B cell (primary cell): ENCODE data around the gene ALS2CL. TPM values are rescaled to one million over a fixed set of nuclear protein-coding genes. Genes with fewer than 3 reads are reported as not detected.

Source experiments
- ATAC-seq: fragments of 200-7000 bp; cut with Tn5 transposase; one replicate; pipeline ENCODE4 v1.10.0; 2021; ENCODE audit warnings: low read depth, mild to moderate bottlenecking, moderate number of reproducible peaks, moderate library complexity
- CTCF ChIA-PET: fragments of 350-600 bp; sonication (Branson Sonifier 250); formaldehyde crosslinking; loops from one replicate; lab custom pipeline; 2021; ENCODE audit warnings: antibody characterized with exemption, inconsistent platforms; lab: Charles Lee
- POLR2A ChIA-PET: fragments of 350-600 bp; sonication (Branson Sonifier 250); formaldehyde crosslinking; loops from one replicate; lab custom pipeline; 2021; ENCODE audit warnings: antibody characterized with exemption; lab: Charles Lee
- DNase-seq: peaks from one replicate; pipeline ENCODE4 v3.0.0; 2013
- H2AFZ ChIP-seq: 2 replicates; pipeline ENCODE4 v1.6.1; 2012; ENCODE audit warnings: mild to moderate bottlenecking, low read depth, low read length; ENCODE audit not compliant: insufficient read depth, poor library complexity, severe bottlenecking
- H3K27ac ChIP-seq, 2 donors: 1 replicate in 1 of 2; 2 replicates in 1 of 2; pipeline ENCODE4 v1.5.1; 2012 to 2013; ENCODE audit warnings: low read length in 2 of 2, mild to moderate bottlenecking in 2 of 2, moderate library complexity in 1 of 2
- H3K27me3 ChIP-seq, 4 experiments: fragments of 200-600 bp in 1 of 4; sonication (generic) in 1 of 4; replicated peaks in 1 of 4; 1 replicate in 2 of 4; 2 replicates in 2 of 4; pipeline versions ENCODE4 v1.6.1 to v1.7.0; 2013 to 2016; ENCODE audit warnings: low read length in 3 of 4, mild to moderate bottlenecking in 2 of 4, mixed read lengths in 1 of 4, moderate library complexity in 1 of 4; ENCODE audit not compliant: insufficient read depth in 4 of 4, control insufficient read depth in 3 of 4; ENCODE audit errors: control extremely low read depth in 1 of 4
- H3K36me3 ChIP-seq, 2 experiments: replicated peaks in 1 of 2; 1 replicate in 1 of 2; 2 replicates in 1 of 2; pipeline versions ENCODE4 v1.6.1 to v1.7.1; 2013; ENCODE audit warnings: low read length in 1 of 2; ENCODE audit not compliant: insufficient read depth in 2 of 2, control insufficient read depth in 1 of 2; ENCODE audit errors: control extremely low read depth in 1 of 2, extremely low read depth in 1 of 2
- H3K4me1 ChIP-seq, 2 donors: fragments of 200-600 bp in 1 of 2; sonication (generic) in 1 of 2; 1 replicate in 1 of 2; 2 replicates in 1 of 2; pipeline versions ENCODE4 v1.5.1 to v1.6.1; 2013 to 2017; ENCODE audit warnings: low read length in 2 of 2; ENCODE audit not compliant: control insufficient read depth in 2 of 2, insufficient read depth in 2 of 2
- H3K4me2 ChIP-seq: replicated peaks from 2 replicates; pipeline ENCODE3; 2012; ENCODE audit warnings: mild to moderate bottlenecking, low read depth, low read length; ENCODE audit not compliant: poor library complexity, severe bottlenecking
- H3K4me3 ChIP-seq, 5 experiments: fragments of 200-600 bp in 1 of 5; sonication (generic) in 1 of 5; 1 replicate in 3 of 5; 2 replicates in 2 of 5; pipeline versions ENCODE4 v1.5.1 to v1.7.0; 2011 to 2016; ENCODE audit warnings: low read length in 4 of 5, mild to moderate bottlenecking in 4 of 5, low read depth in 2 of 5, control low read depth in 1 of 5, moderate library complexity in 1 of 5; ENCODE audit not compliant: insufficient read depth in 1 of 5; ENCODE audit errors: control extremely low read depth in 1 of 5, extremely low read depth in 1 of 5
- H3K79me2 ChIP-seq: fragments of 200-600 bp; sonication (generic); one replicate; pipeline ENCODE4 v1.6.0; 2016; ENCODE audit warnings: low read length; ENCODE audit not compliant: control insufficient read depth, insufficient read depth
- H3K9ac ChIP-seq: fragments of 200-600 bp; sonication (generic); 2 replicates; pipeline ENCODE4 v1.6.1; 2017; ENCODE audit warnings: mild to moderate bottlenecking, low read length, moderate library complexity
- H3K9me3 ChIP-seq, 3 donors: one replicate each; pipeline versions ENCODE4 v1.6.1 to v1.7.1; 2013; ENCODE audit warnings: low read length in 2 of 3; ENCODE audit not compliant: control insufficient read depth in 2 of 3, insufficient read depth in 1 of 3; ENCODE audit errors: control extremely low read depth in 1 of 3
- H4K20me1 ChIP-seq: 2 replicates; pipeline ENCODE4 v1.6.0; 2012; ENCODE audit warnings: mild to moderate bottlenecking, low read length; ENCODE audit not compliant: insufficient read depth, control insufficient read depth, poor library complexity, severe bottlenecking
- H3K27ac Mint-ChIP-seq: one replicate; pipeline ENCODE4 v1.8.0; 2021; ENCODE audit warnings: mixed read lengths
- H3K27me3 Mint-ChIP-seq: one replicate; pipeline ENCODE4 v1.8.0; 2021; ENCODE audit warnings: mixed read lengths
- H3K4me1 Mint-ChIP-seq: one replicate; pipeline ENCODE4 v1.8.0; 2021; ENCODE audit warnings: mixed read lengths
- H3K4me3 Mint-ChIP-seq: one replicate; pipeline ENCODE4 v1.8.0; 2021; ENCODE audit warnings: mixed read lengths
- H3K9me3 Mint-ChIP-seq: one replicate; pipeline ENCODE4 v1.8.0; 2022; ENCODE audit warnings: mixed read lengths; ENCODE audit not compliant: insufficient read depth
- EZH2 ChIP-seq: IDR thresholded peaks from 2 replicates; pipeline ENCODE4 v1.6.1; 2012; ENCODE audit warnings: borderline replicate concordance, low read depth, mild to moderate bottlenecking, moderate library complexity, low read length; ENCODE audit not compliant: insufficient read depth, poor library complexity, severe bottlenecking
- WGBS: methylation state at CpG from one replicate; pipeline ENCODE4 v1.1.5; 2013; ENCODE audit warnings: missing lambda C conversion rate; ENCODE audit not compliant: insufficient coverage; 5-methylcytosine and 5-hydroxymethylcytosine counted together
- intact Hi-C: fragments of 100-400 bp; cut with micrococcal nuclease; formaldehyde crosslinking; loops from one replicate; pipeline ENCODE4 v1.10.0; 2022
- polyA plus RNA-seq: library from polyadenylated mRNA; depleted of rRNA; stranded (reverse); fragments of >200 nt; gene quantifications from 2 replicates; pipeline ENCODE4 v1.2.3, GENCODE V29; 2012
- total RNA-seq, 2 donors: library from RNA; stranded (reverse); fragments of 120-200 nt in 1 of 2; gene quantifications; 1 replicate in 1 of 2; 2 replicates in 1 of 2; pipeline versions ENCODE4 v1.2.3 to v1.2.4, GENCODE V29; 2013 to 2022
- TF ChIP-seq, protein P1 (sequence below): fragments of 200-600 bp; IDR thresholded peaks from one replicate; pipeline ENCODE4 v1.8.0; 2022; ENCODE audit warnings: antibody characterized with exemption, mild to moderate bottlenecking

The ALS2CL gene
- total and polyA plus RNA-seq, 2 donors (not counting 1 experiment from before 2014, with no cell fraction given) = 0.22 to 0.30 TPM

GRCh38 chr3:46668116-46668515 is 25.4 kb downstream of the ALS2CL start:
- no peak for DNase-seq
- Mint-ChIP-seq H3K27ac (no peak overlapping the region), H3K4me3 (no peak overlapping the region), H3K9me3 (no peaks in the 10 kb centered on the region), H3K27me3 (peaks cover 1% of the 10 kb centered on the region), H3K4me1 (no peaks in the 10 kb centered on the region)
- Histone ChIP-seq H4K20me1 (no peaks in the 10 kb centered on the region), H3K36me3 (no peaks in the 10 kb centered on the region), H3K27ac (no peak overlapping the region), H3K27me3 (no peaks in the 10 kb centered on the region), H3K4me1 (no peaks in the 10 kb centered on the region), H3K9me3 (no peaks in the 10 kb centered on the region), H3K4me3 (no peak overlapping the region), H3K9ac (no peak overlapping the region), H3K4me2 (no peak overlapping the region), H3K79me2 (no peaks in the 10 kb centered on the region), H2AFZ (no peak overlapping the region)
- TF ChIP-seq EZH2 = no peak
- TF ChIP-seq, protein P1, sequence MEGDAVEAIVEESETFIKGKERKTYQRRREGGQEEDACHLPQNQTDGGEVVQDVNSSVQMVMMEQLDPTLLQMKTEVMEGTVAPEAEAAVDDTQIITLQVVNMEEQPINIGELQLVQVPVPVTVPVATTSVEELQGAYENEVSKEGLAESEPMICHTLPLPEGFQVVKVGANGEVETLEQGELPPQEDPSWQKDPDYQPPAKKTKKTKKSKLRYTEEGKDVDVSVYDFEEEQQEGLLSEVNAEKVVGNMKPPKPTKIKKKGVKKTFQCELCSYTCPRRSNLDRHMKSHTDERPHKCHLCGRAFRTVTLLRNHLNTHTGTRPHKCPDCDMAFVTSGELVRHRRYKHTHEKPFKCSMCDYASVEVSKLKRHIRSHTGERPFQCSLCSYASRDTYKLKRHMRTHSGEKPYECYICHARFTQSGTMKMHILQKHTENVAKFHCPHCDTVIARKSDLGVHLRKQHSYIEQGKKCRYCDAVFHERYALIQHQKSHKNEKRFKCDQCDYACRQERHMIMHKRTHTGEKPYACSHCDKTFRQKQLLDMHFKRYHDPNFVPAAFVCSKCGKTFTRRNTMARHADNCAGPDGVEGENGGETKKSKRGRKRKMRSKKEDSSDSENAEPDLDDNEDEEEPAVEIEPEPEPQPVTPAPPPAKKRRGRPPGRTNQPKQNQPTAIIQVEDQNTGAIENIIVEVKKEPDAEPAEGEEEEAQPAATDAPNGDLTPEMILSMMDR = no peak
- intact Hi-C loops = no loop called here
- WGBS = 76% methylated on average over 8 of the region's 8 CpGs
- CTCF ChIA-PET = no interaction called here
- no peak for ATAC-seq
- POLR2A ChIA-PET = no interaction called here

- no peaks in the 10 kb centered on the region for H3K79me2 ChIP-seq
- Mint-ChIP-seq H3K9me3 (no peaks in the 10 kb centered on the region), H3K4me3 (no peak overlapping the region), H3K27me3 (peaks cover under 1% of the 10 kb centered on the region), H3K4me1 (no peaks in the 10 kb centered on the region), H3K27ac (no peak overlapping the region)
- intact Hi-C loops = no loop called here
- ChIA-PET CTCF (no interaction called here), POLR2A (no interaction called here)
- DNase-seq (no peak), ATAC-seq (no peak)
- TF ChIP-seq, protein P1 = no peak
- TF ChIP-seq EZH2 = no peak
- H3K27ac ChIP-seq = no peak overlapping the region
- no peak overlapping the region for H3K4me3 ChIP-seq
- H2AFZ ChIP-seq = no peak overlapping the region
- no peak overlapping the region for H3K4me2 ChIP-seq
- no peaks in the 10 kb centered on the region for H3K4me1 ChIP-seq
- H3K9ac ChIP-seq = no peak overlapping the region
- no peaks in the 10 kb centered on the region for H3K9me3 ChIP-seq
- H4K20me1 ChIP-seq = no peaks in the 10 kb centered on the region
- H3K27me3 ChIP-seq = no peaks in the 10 kb centered on the region
- no peaks in the 10 kb centered on the region for H3K36me3 ChIP-seq
- WGBS = 95% methylated on average over 9 of the region's 9 CpGs
These were observed 25.8 kb downstream of the ALS2CL start for GRCh38 chr3:46667657-46668056.
